ENCODE data around the gene HS6ST2.
A peak's percentile ranks its signal among the peaks of the same experiment; 100 is the strongest.

Gene HS6ST2

DNA sequence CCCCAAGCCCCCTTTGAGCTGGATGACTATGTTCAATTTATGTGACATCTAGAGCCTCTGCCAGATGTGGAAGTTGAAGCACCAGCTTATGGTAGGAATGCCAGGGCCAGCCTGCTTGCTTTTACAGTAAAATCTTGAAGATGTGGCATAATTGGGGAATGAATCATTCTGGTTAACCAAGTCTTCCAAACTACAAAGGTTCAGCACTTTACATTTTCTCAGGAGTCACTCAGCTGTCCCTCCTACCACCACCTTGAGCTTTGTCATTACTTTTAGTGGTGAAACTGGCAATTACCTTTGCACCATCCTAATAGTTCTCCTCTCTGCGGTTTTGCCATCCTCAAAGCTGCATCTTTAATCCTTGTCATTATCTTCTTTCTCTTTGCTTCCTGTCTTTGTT is 172.2 kb downstream of the HS6ST2 start:
- peak; percentile 21 for DNase-seq

DNA sequence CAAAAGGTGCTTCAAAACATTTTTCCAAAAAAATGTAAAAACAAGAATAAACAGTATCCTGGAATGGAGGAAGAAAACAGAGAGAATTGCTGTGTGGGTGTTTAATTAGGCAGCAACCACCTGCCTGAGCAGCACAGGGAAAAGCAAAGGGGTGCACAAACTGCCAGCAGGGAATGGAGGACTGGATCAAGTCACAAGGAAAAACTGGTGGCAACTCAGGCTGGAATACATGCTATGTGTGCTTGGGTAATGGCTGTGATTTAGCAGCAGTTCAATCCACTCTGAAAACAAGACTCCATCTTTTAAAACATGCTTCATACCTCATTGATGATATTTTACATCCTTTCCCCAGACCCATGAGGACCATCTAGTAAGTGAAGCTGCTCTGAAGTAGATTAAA is 179.5 kb downstream of the HS6ST2 start:
- no peak for DNase-seq

GRCh38 chrX:132776486-132777210 is 181.8 kb downstream of the HS6ST2 start:
- no peak for DNase-seq

DNA sequence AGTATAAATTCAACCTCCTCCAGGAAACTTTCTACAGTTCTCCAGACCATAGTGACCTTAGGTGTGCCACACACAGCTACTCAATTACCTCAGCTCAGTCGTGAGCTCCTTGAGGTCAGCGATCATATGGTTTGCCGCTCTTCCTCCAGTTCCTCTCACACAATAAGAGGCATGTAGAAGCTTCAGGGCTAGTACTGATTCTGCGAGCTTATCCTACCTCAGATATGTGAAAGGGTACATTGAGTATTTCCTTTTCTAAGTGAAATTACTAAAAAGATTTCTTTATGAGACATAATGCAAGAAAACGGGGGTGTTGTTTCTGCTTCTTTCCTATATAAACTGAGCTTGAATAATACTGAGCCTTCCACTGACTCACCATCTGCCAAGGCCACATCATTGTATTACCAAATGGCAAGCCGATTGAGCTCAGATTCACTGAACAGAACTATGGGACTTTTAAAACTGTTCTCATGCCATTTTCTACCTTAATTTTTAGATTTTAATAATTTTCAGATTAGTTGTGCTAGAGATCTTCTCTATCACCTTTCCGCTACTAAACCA is 183.1 kb downstream of the HS6ST2 start:
- DNase-seq = no peak

- DNase-seq = no peak
Observed at GRCh38 chrX:132774010-132774714, 184.3 kb downstream of the HS6ST2 start.

DNA sequence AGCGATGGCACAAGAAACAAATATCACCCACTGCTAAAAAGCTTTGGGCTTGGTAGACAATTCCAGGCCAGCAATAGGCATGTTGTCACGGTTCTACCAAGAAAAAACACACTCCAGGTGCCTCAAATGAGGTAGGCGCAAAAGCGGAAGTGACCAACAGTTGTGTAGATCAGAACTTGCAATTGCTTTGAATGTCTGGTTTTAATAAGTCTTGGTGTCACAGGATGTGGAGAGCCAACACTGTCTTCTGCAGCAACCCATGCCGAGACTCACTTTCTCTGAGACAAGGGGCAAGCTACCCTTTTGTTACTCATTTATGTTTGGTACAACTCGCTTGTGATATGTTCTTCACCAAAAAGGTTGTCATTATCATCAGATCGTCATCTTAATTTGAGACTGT is 188.8 kb downstream of the HS6ST2 start:
- DNase-seq = no peak

DNA sequence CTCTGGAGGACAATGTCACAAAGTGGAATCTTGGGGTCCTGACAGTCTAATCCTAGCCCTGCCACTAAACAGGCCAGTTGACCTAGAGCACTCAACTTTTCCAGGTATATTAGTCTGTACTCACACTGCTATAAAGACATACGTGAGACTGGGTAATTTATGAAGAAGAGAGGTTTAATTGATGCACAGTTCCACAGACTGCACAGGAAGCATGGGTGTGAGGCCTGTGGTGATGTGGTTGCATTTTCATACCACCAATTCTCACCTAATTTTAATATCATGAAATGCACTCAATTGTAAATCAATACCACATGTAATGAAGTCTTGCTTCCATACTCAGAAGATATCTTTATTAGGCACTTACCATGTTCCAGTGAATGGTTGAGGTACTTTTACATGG is 192.0 kb downstream of the HS6ST2 start:
- DNase-seq = no peak

- no peak for DNase-seq
Observed at GRCh38 chrX:132763528-132763927, 194.9 kb downstream of the HS6ST2 start.

GRCh38 chrX:132758759-132759158 is 199.7 kb downstream of the HS6ST2 start:
- no peak for DNase-seq

DNA sequence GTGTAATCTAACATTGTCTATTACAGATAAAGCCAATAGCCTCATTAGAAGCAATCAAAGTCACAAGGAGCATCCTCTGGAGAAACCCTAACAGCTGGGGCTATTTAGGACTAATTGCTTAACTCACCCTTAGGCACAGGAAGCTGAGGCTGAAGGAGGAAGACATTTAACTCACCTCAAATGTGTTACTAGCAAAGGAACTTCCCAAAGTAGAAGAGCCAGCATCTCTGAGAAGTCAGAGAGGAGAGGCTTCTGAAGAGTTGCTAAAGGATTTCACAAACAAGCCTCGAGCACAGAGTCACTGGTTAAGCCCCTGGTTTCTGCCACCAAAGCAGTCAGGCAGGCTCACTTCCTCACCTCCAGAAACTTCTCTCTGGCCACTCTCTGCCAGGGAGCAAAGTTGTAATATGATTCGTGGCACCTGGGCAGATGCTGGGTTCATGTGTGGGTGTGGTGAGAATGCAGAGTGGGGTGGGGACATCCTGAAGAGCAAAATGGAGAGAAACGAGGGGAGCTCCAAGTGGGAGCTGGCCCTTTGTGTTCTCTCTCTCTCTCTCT is 201.3 kb downstream of the HS6ST2 start:
- DNase-seq = no peak

DNA sequence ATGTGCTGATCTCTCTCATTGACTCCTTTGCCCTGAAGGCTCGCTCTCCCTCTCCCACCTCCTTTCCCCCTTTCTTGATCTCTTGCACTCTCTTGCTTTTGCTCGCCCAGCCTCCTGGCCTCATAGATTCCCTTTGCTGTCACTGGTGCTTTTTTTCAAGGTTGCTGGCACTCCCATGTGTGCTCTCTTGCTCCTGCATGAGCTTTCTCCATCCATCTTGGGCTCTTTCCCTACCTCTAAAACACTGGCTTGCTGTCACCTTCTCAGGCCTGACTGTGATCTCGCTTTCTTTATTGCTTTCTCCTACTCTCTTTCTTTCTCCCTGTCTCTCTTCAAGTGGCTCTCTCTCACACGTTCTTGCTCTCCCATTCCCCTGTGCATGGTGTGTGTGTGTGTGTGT is 202.0 kb downstream of the HS6ST2 start:
- no peak for DNase-seq

GRCh38 chrX:132751063-132751690 is 207.3 kb downstream of the HS6ST2 start:
- DNase-seq = no peak

DNA sequence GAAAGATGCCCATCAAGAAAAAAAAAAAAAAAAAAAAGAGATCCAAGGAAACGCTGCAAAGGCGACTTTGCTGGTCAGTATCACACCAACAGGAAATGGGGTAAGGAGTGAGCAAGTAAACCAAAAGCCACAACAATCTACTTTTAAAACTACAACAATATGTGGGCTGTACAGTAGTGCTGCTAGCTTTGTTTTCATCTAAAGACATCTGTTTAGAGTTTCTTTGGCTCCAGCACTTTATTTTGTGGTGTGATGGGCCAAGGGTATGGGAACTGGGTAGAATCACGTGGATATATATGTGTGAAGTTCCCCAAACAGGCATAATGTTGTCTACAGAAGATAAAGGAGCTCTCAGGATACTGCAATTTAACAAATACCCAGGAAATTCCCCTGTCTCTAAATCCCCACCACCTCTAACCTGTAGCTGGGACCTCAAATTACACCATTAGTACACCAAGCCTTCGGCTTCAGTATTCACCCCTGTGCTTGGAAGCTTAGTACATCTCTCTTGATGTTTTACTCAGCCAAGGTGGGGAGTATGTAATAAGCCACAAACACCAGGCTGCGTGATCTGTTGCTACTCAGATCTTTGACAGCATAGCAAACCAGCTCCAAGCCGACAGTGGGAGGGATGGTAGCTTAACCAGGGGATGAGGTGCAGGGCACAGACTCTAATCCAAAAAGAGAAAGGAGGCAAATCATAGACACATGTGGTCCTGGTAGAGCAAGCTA is 207.9 kb downstream of the HS6ST2 start:
- no peak for DNase-seq

DNA sequence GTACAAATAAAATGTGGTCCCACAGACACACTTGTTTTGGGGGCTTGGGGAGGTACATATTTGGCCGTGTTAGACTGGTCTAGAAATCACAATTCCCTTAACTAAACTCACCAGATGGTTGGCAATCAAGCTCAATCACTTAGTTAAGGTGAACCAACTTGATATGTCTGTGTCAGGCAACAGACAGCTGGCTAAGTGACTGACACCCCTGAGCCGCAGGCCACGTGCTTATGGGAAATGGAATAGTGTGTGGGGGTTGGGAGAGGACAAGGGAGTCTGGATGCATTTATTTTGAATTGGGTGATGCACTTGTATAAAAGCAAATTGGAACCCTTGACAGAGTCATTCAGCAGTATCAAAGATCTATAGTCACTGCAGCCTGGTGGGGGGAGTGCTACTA is 209.0 kb downstream of the HS6ST2 start:
- DNase-seq = no peak

DNA sequence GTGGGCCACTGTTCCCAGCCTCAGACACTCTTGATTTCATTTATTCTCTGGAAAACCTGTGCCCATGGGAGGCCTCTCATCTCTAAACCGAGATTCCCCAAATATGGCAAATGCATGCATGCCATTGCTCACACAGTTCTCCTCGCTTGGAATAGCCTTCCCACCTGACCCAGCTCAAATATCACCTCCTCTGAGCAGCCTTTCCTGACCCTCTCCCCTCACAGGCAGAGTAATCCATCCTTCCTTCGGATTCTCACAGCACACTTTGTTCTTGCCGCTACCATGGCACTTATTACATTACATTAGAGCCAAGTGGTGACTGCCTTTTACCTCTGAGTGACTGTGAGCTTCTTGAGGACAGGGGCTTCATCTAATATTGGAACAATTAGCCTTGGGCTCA is 209.5 kb downstream of the HS6ST2 start:
- DNase-seq = no peak

DNA sequence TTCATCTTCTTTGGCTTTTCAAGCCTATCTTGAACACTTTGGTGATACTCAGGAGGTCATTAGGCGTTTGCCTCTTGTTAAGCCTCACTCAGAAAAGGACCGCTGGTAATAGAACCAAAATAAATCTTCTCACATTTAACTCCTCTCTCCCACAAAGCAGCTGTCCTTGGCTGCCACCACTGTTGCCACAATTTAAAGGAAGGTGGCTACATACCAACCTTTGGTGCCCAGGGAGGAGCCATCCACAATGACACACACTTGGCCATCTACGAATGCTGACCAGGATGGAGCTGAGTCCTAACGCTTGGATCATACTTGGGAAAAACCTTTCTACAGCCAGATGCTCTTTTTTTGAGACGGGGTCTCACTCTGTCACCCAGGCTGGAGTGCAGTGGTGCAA is 210.2 kb downstream of the HS6ST2 start:
- DNase-seq = no peak

GRCh38 chrX:132745593-132745992 is 212.8 kb downstream of the HS6ST2 start:
- DNase-seq = no peak

DNA sequence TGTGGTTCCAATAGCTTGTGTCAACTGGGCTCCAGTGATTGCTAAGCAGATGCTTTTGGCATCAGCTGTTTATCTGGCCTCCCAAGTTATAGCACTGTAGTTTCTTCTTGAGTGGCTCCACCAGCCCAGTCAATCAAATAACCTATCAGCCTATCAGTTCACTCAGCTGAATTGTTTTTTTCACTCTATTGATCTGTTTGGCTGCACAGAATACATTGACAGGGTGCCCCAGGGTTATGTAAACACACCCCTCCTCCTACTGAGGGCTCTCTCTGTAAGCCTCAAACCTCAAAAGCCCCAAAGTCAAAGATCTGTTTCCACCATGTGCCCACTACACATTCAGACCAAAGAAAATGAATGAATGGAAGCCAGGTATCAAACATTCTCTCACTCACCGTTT is 214.0 kb downstream of the HS6ST2 start:
- DNase-seq = no peak

DNA sequence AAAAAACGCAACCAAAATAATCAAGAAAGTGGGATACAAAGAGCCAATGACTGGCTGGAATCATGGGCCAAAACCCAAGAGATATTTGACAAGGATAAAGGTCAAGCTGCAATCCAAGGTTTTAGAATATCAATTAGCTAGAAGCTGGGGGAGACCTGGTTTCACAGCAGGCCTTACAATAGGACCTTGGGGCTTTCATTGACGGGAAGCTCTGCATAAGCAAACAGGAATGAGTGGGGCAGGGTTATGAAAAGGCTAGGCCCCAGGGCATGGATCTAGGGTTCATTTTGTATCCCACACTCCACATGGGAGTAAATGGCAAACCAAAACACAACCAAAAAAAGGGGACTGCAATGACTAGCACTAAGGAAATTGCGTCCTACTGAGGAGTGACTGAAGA is 215.3 kb downstream of the HS6ST2 start:
- no peak for DNase-seq

DNA sequence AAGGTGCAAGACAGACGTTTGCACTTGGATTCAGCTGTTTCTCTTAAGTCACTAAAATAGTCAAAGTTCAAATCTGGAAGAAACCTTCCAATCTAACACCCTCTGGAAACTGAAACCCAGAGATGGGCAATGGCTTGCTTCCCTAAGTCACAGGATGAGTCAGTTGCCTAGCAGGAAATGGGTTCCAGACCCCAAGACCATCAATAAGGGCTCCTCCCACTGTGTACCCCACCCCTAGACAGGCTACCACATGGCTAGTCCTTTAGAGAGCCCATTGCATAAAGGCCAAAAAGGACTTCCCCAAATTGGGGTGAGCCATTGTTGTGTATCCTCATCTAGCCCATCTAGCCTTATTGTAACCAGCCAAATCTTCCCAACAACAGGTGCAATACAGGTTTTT is 216.2 kb downstream of the HS6ST2 start:
- no peak for DNase-seq

- peak; percentile 16 for DNase-seq
Observed at GRCh38 chrX:132741689-132742088, 216.7 kb downstream of the HS6ST2 start.

GRCh38 chrX:132740316-132741123 is 217.9 kb downstream of the HS6ST2 start:
- DNase-seq = no peak

Measured in fibroblast of skin of right biceps (primary cell).